VCaP (cell line): ENCODE measurements around the gene NTNG1.
A peak's percentile ranks its signal among the peaks of the same experiment; 100 is the strongest.

Source experiments
- H3K27ac ChIP-seq: fragments of 450-650 bp; 2 replicates; pipeline ENCODE4 v1.5.1; 2017
- CTCF ChIP-seq: fragments of 450-650 bp; conservative IDR thresholded peaks from 2 replicates; pipeline ENCODE4 v1.5.1; 2017; ENCODE audit warnings: mild to moderate bottlenecking, moderate library complexity

Gene NTNG1

GRCh38 chr1:107198561-107198960 is 57.7 kb downstream of the NTNG1 start:
- no peak for TF ChIP-seq CTCF
- H3K27ac ChIP-seq, result no peak overlapping the region

GRCh38 chr1:107200631-107201030 is 59.8 kb downstream of the NTNG1 start:
- H3K27ac ChIP-seq, result no peak overlapping the region
- no peak for TF ChIP-seq CTCF

- H3K27ac ChIP-seq, result no peak overlapping the region
- no peak for TF ChIP-seq CTCF
Observed at GRCh38 chr1:107202007-107202406, 61.2 kb downstream of the NTNG1 start.

DNA sequence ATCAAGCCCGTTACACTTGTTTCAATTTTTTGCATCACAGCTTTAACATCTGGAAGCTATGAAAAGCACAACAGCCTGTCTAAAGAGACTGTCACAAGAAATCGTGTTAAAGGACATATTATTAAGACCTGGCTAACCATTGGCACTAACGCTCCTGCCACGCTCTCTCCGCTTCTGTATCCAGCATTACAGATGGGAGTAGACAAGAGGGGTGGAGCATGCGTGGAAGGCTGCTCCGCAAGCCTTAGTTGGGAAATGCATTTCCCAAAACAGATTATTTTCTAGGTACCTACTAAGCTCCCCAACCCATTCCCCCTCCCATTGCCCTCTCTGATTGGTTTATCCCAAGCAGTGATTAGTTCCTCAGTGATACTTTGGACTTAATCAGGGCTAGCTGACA is 72.4 kb downstream of the NTNG1 start:
- no peak for TF ChIP-seq CTCF
- H3K27ac ChIP-seq, result no peak overlapping the region

- no peak for TF ChIP-seq CTCF
Observed at GRCh38 chr1:107220036-107220435, 79.2 kb downstream of the NTNG1 start.

DNA sequence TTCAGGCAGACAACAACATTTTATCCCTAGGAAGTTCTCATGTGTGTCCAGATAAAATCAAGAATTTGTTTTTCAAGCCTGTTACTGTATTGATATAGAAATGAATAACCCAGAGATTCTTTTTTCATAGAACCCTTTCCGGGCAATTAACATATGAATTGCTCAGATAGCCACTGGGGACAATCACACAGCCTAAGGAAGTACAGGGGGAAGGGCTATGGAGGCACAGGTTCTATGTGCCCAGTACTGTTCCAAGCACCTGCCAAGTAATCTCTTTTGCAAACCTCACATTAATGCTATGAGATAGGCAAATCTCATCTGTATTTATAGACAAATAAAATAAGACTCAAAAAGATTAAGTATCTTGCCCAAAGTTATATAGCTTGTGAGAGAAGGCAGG is 84.9 kb downstream of the NTNG1 start:
- peak overlapping the region; percentile 59 for H3K27ac ChIP-seq
- peak; percentile 24; the same call in 1 of the 2 replicates for TF ChIP-seq CTCF

More at GRCh38 chr1:107220036-107220435, 79.2 kb downstream of the NTNG1 start:
- no peak overlapping the region for H3K27ac ChIP-seq

- H3K27ac ChIP-seq, result no peak overlapping the region
- TF ChIP-seq CTCF, result no peak
Observed at GRCh38 chr1:107228704-107229371, 88.0 kb downstream of the NTNG1 start.
